Right forelimb (tissue), 1 donor: ENCODE results near the gene MINDY2.

Source experiments
- DNase-seq: peaks from one replicate; pipeline ENCODE4 v3.0.0-alpha.2; 2018

MINDY2 gene, protein sequence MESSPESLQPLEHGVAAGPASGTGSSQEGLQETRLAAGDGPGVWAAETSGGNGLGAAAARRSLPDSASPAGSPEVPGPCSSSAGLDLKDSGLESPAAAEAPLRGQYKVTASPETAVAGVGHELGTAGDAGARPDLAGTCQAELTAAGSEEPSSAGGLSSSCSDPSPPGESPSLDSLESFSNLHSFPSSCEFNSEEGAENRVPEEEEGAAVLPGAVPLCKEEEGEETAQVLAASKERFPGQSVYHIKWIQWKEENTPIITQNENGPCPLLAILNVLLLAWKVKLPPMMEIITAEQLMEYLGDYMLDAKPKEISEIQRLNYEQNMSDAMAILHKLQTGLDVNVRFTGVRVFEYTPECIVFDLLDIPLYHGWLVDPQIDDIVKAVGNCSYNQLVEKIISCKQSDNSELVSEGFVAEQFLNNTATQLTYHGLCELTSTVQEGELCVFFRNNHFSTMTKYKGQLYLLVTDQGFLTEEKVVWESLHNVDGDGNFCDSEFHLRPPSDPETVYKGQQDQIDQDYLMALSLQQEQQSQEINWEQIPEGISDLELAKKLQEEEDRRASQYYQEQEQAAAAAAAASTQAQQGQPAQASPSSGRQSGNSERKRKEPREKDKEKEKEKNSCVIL

DNA sequence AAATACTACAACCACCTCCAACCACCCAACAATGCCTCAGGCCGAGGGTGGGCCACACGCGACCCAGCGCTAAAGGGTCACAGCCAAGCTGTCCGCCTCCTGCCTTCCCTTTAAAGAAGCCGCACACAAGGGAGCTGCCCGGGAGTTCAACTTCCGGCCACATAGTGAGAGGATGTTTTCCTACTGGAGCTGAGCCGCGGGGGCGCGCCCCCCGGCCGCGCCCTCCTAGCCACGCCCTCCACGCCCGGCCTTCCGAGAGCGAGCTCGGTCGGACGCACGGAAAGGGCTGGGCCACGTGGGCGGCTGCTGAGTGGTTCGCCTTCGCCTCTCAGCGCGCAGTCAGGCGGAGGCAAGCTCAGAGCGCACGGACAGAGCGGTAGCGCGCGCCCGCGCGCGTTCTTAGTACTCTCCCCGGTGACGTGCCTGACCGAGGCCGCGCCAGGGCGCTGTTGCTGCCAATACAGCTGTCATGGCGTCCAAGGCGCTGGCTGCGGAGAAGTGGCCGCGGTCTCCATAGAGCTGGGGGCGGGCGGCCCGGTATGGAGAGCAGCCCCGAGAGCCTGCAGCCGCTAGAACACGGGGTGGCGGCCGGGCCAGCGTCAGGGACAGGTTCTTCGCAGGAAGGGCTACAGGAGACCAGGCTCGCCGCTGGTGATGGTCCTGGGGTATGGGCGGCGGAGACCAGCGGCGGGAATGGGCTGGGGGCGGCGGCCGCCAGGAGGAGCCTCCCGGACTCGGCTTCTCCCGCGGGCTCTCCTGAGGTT is at the start of gene MINDY2:
MINDY2 (plus strand) TSS at position 446 of the 764 bp plus-strand sequence; CDS start at position 540, 94 bp downstream.
- peak; percentile 98 for DNase-seq

DNA sequence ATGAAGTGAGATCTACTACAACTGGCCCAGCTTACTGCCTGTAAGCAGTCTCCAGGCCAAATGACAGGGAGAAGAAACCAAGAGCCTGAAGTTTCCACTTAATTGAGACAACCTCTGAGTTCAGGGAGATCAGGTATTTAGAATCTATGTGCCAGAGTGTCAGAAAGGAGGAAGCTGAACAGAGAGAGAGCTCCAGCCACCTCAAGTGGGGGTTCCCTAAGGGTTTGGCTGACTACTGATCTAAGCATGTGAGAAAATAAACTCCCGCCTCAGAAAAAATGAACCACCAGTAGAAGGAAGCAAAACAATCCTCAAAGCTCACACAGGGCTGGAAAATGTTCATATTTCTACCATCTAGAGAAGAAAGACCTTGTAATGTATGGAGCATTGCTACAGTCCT is 46.6 kb upstream of the MINDY2 start:
- DNase-seq, result no peak

DNA sequence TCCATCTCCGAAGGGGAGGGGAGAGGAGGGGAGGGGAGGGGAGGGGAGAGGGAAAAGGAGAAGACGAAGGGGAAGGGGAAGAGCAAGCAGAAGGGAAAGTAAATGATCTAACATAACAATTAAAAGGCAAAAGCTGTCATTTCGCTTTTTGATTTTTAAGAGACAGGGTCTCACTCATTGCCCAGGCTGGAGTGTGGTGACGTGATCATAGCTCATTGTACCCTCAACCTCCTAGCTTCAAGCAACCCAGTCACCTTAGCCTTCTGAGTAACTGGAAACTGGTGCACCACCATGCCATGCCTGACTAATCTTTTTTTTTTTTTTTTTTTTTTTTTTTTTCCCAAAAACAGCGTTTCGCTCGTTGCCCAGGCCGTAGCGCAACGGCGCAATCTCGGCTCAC is 44.2 kb upstream of the MINDY2 start:
- no peak for DNase-seq

DNA sequence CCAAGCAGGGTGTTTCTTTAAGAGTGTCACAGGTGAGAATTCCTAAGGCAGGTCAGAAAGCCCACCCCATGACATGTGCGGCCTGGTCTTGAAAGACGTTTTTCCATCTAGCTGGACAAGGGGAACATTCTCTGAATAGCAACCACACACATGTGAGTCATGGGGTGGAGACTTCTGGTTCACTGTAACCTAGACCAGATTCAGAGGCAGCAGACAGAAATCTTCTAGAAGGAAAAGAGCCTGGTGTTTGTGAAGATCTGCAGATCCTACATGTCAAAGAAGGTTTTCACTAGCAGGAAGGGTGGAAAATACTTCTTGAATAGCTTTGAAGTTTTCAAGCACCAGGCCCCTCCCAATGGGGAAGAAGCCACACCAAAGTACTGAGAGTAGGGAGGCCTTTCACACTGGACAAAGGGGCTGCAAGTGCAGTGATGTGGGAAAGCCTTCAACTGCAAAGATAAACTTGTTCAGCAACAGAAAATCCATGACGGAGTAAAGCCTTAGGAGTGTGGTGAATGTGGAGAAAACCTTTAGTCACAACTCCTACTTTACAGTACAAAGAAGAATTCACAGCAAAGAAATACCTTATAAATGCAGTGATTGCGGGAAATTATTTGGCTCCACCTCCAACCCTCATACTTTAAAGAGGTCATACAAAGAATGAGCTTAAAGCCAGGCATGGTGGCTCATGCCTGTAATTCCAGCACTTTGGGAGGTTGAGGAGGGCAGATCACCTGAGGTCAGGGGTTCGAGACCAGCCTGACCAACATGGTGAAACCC is 39.2 kb upstream of the MINDY2 start:
- no peak for DNase-seq

DNA sequence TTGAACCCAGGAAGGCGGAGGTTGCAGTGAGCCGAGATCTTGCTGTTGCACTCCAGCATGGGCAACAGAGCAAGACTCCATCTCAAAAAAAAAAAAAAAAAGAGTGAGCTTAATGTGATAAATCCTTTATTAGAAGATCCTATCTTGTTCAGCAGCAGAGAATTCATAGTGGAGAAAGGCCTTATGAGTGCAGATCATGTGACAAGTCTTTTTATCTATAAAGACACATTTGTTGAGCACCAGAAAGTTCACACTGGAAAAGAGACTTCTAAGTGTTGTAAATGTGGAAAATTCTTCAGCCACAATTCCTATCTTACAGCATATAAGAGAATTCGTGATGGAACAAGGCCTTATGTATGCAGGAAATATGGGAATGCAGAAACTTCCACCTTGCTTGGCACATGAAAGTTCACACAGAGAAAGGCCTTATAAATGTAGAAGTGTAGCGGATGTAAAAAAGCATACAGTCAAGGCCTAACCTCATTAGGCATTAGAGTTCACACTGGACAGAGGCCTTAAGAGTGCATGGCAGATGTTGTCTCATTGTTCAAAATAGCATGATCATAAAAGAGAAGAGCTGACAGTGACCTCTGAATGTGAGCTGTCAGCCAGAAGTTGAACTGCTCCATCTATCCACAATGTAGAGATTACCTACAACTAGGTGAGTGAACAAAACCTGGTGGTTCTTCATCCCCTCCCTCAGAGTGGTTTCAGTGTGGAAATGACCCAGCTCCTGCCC is 38.3 kb upstream of the MINDY2 start:
- no peak for DNase-seq

DNA sequence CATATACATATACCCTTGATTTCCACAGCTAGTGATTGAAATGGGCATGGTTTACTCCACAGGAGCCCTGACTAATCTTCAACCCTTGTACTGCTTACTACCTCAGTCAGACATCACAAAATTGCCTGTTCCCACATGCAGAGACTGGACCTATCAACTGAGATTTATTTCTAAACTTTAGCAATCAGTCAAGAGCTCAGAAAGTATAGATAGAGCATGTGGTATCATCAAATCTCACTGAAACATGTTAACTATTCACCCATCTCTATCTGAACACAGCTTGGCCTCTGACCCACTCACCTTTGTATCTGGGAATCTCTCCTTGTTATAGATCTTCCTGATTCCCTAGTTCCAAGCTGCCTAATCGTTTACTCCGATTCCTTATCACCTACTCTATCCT is 36.2 kb upstream of the MINDY2 start:
- no peak for DNase-seq

DNA sequence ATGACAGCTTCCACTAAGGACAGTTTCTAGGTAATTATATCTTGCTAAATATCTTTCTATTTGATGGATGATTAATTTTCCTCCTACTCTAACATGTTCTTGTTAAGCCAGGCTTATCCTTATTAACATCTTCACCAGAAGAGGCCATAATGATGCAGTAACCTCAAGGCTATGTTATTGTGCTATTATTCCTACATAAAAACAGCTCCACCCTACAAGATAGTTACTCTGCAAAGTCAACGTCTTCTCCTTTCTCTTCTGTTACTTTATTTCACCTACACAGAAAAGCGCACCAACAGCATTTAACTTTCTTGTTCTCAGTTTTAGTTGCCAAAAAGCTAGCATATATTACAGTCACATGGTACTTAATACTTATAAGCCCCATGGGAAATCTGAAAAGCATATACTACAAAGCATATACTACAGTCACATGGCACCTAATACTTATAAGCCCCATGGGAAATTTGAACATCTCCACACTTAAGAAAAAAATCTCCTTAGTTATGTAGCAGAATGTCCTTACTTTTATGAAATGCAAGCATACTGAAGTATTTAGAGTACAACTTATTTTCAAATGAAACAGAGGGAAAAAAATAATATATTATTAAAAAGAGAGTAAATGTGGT is 35.0 kb upstream of the MINDY2 start:
- DNase-seq, result no peak

DNA sequence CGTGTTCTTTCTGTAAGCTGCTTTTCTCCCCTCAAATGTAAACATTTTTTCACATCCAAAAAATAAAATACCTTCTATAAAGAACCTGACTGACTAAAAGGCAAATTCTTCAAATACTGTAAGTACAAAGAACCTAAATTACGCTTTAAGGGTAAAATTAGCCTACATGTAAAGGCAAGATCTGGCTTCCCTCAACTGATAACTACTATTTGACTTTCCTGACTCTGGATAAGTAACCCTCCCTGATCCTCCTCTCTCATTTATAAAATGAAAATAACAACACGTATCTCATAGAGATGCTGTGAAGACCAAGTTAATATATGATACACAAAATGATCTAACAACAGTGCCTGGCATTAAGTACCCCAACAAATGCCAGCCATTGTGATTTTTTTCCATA is 33.8 kb upstream of the MINDY2 start:
- no peak for DNase-seq

DNA sequence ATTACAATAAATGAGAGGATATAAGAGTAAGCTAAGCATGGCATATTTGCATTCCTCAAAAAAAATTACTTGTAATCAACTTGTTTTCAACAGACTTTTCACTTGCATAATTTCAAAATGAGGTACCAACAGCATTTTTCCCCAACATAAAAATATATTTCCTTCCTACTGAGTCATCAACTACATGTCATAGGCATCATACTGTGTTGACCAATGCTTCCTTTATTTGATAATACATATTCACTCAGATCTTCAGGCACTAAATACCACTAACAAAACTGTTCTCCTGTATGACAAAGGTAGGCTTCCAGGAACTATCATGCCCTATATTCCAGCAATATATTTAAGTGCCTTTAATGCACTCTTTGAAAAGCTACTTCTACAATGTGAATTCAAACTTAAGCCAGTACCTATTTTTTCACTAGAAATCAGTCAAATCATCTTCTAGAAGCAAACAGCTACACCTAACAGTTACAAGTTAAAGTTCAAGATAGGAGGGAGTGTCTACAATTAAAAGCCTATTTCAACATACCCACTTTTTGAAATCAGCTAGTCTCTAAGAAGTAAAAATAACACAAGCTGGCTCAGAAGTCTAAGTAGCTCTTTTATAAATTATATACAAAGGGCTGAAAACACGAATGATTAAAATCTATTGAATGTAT is 32.9 kb upstream of the MINDY2 start:
- DNase-seq, result no peak

DNA sequence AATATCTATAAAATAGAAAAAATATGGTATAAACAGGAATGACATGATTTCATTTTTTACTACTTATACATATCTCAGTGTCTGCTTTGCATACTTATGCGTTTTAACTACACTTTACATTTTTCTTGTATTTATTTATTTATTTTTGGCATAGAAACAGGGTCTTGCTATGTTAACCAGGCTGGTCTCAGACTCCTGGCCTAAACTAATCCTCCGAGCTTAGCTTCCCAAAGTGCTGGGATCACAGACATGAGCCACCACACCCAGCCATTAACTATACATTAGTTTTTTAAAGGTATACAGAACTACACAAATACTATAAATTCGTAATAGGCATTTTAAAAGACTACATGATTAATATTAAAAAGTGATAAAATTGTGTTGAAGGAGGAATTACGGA is 30.7 kb upstream of the MINDY2 start:
- no peak for DNase-seq

DNA sequence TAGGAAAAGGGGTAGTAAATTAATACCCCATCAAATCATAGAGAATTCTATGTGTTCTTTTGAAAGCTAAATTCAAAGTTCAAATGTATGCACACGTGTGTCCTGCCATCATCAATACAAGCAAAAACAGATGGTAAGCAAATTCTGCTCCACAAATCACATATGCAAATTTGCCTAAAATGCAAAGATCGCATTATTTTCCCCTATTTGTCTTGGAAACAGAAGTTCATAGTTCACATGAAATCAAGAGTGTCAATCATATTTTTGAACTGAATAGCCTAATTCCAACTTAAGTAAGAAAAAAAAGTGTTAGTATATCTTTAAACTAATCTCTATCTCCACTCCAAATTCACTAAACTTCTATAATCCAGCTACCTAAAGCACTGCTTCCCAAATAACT is 30.1 kb upstream of the MINDY2 start:
- no peak for DNase-seq

DNA sequence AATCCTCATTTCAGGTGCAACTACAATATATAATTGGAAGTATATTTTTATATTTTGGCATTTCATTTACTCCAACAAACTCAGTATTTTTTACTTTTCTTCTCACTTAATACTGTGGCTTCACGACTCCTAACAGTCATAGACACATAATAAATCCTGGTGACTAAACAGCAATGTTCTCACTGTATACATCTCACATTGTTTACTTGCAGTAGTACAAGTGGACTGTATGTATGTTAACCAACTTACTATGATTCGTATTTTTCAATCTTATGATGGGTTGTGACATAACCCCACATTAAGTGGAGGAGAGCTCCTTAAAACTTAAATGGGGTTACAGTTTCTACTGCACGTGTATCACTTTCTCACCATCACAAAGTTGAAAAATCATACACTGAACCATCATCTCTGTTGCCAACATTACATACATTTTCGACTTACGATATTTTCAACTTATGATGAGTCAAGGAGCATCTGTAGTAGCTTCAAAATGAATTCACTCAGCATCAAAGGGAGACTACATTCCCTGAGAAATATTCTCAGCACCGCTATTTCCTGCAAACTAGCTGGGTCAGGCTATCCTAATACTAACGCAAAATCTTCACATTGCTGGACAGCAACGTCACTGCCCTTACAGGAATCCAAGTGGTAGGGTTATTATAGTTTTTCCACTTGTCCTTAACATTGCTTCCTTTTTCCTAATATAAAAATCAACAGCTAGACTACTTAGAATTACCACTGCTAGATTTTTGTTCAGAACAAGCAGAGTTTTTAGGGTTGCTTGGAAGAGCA is 28.9 kb upstream of the MINDY2 start:
- no peak for DNase-seq

DNA sequence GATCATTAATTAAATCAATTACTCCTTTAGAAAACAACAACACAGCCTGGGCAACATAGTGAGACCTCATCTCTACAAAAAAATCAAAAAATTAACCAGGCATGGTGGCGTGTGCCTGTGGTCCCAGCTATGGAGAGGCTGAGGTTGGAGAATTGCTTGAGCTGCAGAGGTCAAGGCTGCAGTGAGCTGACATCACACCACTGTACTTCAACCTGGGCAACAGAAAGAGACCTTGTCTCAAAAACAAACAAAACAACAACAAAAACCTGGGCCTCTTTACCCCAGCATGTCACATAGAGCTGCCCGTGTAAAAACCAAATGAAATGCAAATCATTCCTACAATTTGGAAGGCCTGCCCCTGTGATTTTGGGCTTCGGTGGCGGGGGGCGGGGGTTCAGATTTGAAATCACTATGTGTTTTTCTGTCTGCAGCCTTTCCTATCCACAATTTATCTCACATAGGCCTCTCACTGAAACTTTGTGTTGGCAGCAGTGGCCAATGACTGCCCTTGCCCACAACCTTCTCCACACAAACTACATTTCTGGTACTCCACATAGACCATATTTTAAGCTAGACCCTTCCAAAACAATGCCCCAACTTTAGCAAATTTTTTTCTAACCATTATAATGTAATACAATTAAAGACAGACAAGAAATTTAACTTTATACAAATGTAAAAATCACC is 28.1 kb upstream of the MINDY2 start:
- no peak for DNase-seq

DNA sequence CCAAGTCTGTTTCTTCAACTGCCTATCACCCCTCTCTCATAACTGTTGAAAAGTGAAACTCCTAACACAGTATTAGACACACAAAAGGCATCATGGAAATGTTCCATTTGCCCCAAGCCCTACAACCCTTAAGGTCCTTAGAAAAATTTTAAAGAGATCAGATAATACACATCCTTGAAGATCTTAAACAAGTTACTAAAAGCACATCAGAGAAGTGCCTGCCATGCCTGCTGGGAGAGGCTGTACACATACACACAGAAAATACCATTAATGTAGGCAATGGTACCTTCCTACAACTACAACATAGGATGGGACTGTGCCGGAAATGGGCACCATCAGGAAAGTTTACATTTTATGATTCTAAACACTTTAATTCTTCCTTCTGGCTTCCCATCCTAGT is 24.9 kb upstream of the MINDY2 start:
- DNase-seq, result no peak

DNA sequence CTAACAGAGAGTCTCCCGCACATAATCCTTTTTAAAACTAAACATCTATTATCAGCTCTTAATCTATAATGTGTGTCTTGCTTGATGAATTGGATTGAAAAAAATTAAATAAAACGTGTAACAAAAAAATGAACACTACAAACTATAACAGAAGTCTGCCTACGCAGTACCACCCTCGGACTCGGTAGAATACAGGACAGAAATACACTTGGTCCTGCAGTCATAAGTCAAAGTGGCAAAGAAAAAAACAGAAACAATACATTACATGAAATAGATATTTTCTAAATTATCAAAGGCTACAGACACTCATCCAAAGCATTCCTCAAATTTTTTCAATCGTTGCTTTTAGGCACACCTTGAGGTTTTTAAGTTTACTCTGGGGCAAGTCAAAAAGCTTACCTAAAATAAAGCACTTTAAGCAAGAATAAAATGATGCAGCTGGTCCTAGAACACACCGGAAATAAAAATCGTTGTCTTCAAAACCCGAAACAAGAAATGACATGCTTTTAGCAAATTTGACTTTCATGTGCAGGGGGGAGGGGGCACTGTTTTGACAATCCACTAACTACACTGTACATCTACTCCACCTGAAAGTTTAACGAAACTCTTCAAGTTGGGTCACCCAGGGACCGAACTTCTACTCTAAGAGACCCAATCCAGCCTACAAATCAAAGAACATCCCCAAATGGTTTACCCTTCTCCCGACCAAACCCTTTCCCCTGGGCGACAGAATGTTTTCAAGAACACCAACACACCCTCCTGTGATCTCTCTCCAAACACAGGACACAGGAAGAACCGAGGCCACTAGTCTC is 22.9 kb upstream of the MINDY2 start:
- DNase-seq, result no peak

DNA sequence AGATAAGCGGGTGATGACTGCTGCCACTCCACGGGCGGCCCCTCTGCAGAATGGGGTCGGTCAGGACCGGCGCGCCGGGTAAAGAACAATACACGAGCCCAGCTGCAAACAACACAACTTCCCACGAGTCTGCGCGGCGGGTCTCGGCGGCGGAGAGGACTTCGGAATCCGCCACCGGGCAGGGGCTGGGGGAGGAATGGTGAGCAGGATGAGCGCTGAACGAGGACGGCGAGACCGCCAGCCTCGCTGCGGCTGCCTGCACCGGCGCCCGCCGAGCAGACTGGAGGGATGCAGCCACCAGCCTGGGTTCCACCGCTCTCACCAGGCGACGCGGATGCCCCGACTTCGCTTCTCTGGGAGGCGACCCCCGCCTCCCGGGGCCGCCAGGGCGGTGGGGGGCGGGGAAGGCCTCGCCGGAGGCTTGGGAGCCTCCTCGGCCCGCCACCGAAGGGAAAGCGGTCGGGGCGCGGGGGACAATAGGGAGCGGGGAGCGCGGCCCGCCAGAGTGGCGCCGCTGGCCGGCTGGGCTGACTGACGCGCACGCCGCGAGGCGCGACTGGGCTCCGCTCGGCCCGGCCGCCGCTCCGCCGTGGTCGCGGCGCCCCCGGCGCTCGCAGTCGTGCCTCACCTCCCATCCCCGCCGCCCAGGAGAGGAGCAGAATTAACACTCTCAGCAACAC is 22.1 kb upstream of the MINDY2 start:
- peak; percentile 75 for DNase-seq

DNA sequence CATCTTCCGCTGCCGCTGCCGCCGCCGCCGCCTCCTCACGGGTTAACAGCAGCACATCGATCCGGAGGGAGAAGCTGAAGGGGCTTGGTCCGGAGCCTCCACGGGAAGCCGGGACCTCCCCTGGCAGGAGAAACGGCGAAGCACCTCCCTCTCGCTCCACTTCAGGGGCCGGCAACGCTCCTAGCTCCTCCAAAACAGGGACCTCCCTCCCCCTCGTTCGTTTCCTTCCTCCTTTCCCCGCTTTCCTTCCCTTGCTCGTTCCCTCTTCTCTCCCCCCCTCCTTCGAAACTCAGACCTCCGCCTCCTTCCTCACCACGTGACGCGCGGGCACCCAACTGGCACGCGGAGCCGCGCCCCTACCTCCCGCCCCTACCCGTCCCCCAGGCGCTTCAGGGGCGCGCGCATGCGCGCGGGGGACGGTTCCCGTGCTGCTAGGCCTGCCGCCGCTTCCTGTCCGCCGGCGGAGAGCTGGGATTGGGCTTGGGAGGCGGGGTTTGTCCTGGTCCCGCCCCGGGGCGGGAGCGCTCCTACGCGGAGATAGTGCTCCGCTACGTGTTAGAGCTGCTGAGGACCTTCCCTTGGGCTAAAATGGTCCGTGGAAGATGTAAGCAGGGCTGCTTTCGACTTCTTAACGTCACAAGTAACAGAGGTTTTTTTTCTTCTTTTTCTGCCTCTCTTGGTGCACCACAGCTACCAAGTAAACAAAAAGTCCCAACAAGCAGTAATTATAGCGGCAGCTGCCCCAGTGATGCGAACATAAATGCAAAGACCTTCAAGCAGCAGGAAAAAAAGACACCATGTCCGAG is 21.4 kb upstream of the MINDY2 start, which contains the start of gene ADAM10:
ADAM10 (minus strand) TSS at position 176 of the 806 bp plus-strand sequence; CDS start at position 3, 173 bp downstream.
- peak; percentile 99 for DNase-seq
